22Rv1 (cell line): ENCODE results near the gene SCFD2.

Experiments
- H3K27ac ChIP-seq: fragments of 450-650 bp; 2 replicates; pipeline ENCODE4 v1.5.1; 2017
- ZFX ChIP-seq: fragments of 450-650 bp; IDR thresholded peaks from 2 replicates; pipeline ENCODE4 v1.6.1; 2017; ENCODE audit warnings: antibody characterized with exemption, borderline replicate concordance
- TF ChIP-seq, protein P1 (sequence below): fragments of 450-650 bp; IDR thresholded peaks from 2 replicates; pipeline ENCODE4 v1.5.1; 2017; ENCODE audit warnings: mild to moderate bottlenecking

The SCFD2 gene

DNA sequence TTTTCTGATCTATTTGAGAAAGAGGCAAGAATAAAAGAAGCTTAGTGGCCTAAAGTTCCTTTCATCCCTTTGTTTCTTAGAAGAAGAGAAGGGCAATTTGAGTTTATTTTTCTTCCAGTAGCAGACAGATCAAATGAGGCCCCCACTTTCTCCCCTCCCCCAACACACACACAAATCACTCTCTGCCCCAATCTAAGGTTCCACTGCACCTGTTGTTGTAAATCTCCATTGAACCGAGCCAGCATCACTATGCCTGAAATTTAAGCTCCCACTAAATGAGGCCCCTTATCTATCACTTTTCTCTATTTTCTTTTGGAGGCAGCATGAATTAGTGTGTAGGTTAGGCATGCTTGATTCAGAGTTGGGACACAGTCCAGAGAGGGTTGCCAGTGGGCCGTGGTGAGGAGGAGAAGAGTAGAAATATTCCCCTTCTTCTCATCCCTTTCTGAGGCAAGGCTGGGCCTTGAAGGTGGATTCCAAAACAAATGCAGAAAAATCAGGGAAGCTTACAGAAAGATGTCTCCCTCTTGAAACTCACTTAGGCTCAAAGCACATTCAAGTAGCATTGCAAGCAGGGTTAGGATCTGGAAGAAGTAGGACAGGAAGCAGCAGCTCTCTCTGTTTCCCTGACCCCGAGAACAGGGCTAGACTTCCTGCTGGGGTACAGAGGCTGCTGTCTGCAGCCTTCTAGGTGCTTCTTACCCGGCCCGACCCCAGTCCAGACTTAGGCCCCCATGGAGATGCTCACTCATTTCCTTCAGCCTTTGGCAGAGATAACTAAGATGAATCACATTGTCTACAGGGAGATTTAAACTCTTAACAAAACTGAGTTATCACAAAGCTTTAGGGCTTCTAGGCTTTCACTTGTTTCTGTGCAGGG, 433.0 kb downstream of the SCFD2 start:
- H3K27ac ChIP-seq = no peak overlapping the region

GRCh38 chr4:52931243-52931642, 434.6 kb downstream of the SCFD2 start:
- TF ChIP-seq, protein P1, sequence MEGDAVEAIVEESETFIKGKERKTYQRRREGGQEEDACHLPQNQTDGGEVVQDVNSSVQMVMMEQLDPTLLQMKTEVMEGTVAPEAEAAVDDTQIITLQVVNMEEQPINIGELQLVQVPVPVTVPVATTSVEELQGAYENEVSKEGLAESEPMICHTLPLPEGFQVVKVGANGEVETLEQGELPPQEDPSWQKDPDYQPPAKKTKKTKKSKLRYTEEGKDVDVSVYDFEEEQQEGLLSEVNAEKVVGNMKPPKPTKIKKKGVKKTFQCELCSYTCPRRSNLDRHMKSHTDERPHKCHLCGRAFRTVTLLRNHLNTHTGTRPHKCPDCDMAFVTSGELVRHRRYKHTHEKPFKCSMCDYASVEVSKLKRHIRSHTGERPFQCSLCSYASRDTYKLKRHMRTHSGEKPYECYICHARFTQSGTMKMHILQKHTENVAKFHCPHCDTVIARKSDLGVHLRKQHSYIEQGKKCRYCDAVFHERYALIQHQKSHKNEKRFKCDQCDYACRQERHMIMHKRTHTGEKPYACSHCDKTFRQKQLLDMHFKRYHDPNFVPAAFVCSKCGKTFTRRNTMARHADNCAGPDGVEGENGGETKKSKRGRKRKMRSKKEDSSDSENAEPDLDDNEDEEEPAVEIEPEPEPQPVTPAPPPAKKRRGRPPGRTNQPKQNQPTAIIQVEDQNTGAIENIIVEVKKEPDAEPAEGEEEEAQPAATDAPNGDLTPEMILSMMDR = no peak
- TF ChIP-seq ZFX = no peak
- H3K27ac ChIP-seq = no peak overlapping the region

More for the DNA sequence above, 433.0 kb downstream of the SCFD2 start:
- TF ChIP-seq, protein P1 = no peak

GRCh38 chr4:52926196-52926974, 439.5 kb downstream of the SCFD2 start:
- TF ChIP-seq ZFX = no peak
- TF ChIP-seq, protein P1 = no peak
- H3K27ac ChIP-seq = no peak overlapping the region

GRCh38 chr4:52925531-52925968, 440.3 kb downstream of the SCFD2 start:
- no peak for TF ChIP-seq ZFX
- TF ChIP-seq, protein P1 = no peak
- no peak overlapping the region for H3K27ac ChIP-seq

DNA sequence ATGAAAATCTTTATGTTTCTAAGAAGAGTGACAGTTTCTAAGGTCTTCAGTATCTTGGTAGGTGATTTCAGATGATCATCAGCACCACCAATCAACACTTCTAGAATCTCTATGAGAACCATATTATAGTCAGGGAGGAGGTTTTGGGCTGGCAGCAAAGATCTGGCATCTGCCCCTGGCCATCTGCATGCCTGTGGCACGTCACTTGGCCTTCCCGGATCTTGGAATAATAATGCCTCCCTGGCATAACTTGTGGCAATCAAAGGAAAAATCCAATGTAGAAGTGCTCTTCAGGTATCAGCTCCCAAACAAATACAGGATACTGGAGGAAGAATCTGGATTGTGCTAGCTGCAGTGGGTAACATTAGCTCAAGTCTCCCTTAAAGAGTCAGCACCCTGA, 446.4 kb downstream of the SCFD2 start:
- H3K27ac ChIP-seq = no peak overlapping the region

DNA sequence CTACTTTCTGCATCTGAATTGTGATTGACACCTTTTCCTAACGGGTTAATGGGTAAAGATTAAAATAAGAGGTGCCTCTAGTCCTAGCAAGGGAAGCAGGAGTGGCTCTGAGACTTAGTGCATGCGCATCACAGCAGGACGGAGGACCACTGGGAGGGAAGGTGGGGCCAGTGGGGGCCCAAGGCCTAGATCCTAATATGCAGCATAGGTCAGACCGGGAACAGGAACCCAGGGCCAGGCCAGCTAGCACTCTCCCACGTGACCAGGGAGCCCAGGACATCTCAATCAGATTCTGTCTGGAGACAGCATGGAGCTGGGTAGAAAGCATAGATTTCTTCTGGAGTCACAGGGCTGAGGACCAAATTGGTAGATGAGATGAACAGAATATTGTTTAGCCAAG, 448.0 kb downstream of the SCFD2 start:
- TF ChIP-seq ZFX = no peak
- TF ChIP-seq, protein P1 = no peak
- H3K27ac ChIP-seq = no peak overlapping the region

More for the DNA sequence above, 446.4 kb downstream of the SCFD2 start:
- TF ChIP-seq ZFX = no peak
- TF ChIP-seq, protein P1 = no peak

DNA sequence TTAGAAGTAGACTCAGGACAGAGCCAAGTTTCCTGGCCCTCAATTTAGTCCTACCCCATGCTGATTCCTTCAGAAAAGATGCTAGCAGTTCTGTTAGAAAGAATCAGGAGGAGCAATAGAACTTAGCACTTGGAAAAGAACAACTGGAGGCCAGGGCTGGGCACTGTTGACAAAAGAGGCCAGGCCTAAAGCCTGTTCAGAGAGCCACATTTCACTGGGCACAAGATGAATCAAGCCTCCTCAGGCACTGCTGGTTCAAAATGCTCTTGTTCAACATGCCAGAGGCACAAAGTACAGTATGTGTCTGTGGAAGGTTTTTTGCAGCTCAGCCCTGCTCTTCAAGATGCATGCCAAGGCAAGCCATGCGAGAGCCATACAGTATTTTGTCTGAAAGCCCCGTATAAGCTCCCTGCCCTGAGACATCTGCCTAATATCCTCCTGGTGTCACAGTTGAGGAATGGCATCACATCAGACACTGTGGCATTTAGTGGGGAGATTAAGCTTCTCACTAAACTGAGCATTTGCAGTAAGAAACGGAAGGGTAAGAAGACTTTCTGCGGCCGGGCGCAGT, 450.0 kb downstream of the SCFD2 start:
- H3K27ac ChIP-seq = no peak overlapping the region
- TF ChIP-seq ZFX = no peak
- TF ChIP-seq, protein P1 = no peak
